H1 (cell line): ENCODE data around the gene ALPI. TPM values are rescaled to one million over a fixed set of nuclear protein-coding genes. Genes with fewer than 3 reads are reported as not detected.

Experiments used
- CTCF ChIA-PET: fragments of 300-600 bp; sonication (Branson Sonifier 250); formaldehyde crosslinking; loops from one replicate; lab custom pipeline; 2021; ENCODE audit not compliant: partially characterized antibody; lab: Charles Lee
- POLR2A ChIA-PET: fragments of 300-600 bp; sonication (Branson Sonifier 250); formaldehyde crosslinking; loops from one replicate; lab custom pipeline; 2021; ENCODE audit warnings: inconsistent platforms; ENCODE audit not compliant: partially characterized antibody; lab: Charles Lee
- DNase-seq, 2 experiments: peaks; one replicate each; pipeline versions ENCODE4 v3.0.0 to v3.0.0-alpha.2; 2010 to 2022; ENCODE audit warnings: low spot score in 2 of 2, low read depth in 1 of 2, mixed read lengths in 1 of 2
- FAIRE-seq: peaks from 2 replicates; lab custom pipeline; 2011; peaks lifted over from hg19 to GRCh38; lab: Jason Lieb, UNC
- H2AFZ ChIP-seq: 2 replicates; pipeline ENCODE4 v1.8.1; 2012; ENCODE audit warnings: low read length, inconsistent platforms
- H2AK5ac ChIP-seq: 2 replicates; pipeline ENCODE4 v1.6.1; 2013; ENCODE audit warnings: low read depth, low read length
- H2BK120ac ChIP-seq: replicated peaks from 2 replicates; pipeline ENCODE3; 2013; ENCODE audit warnings: low read depth, low read length, inconsistent platforms
- H2BK12ac ChIP-seq: 2 replicates; pipeline ENCODE4 v1.6.1; 2013; ENCODE audit warnings: low read depth, low read length
- H2BK15ac ChIP-seq: 2 replicates; pipeline ENCODE4 v1.6.1; 2013; ENCODE audit warnings: low read length
- H2BK20ac ChIP-seq: 2 replicates; pipeline ENCODE4 v1.6.1; 2013; ENCODE audit warnings: low read length
- H2BK5ac ChIP-seq: 2 replicates; pipeline ENCODE4 v1.6.1; 2013; ENCODE audit warnings: low read depth, low read length
- H3K14ac ChIP-seq: 2 replicates; pipeline ENCODE4 v1.6.1; 2013; ENCODE audit warnings: inconsistent platforms; ENCODE audit not compliant: insufficient read length
- H3K18ac ChIP-seq: 2 replicates; pipeline ENCODE4 v1.6.1; 2013; ENCODE audit warnings: low read length; ENCODE audit errors: extremely low read depth
- H3K23ac ChIP-seq: 2 replicates; pipeline ENCODE4 v1.6.1; 2013; ENCODE audit warnings: inconsistent platforms; ENCODE audit not compliant: insufficient read length
- H3K23me2 ChIP-seq: 2 replicates; pipeline ENCODE4 v1.6.1; 2013; ENCODE audit warnings: low read depth, low read length
- H3K27ac ChIP-seq: 2 replicates; pipeline ENCODE4 v1.6.1; 2011; ENCODE audit warnings: low read depth, low read length, inconsistent platforms
- H3K27me3 ChIP-seq, 4 experiments: replicated peaks in 1 of 4; 1 replicate in 1 of 4; 2 replicates in 3 of 4; pipeline versions ENCODE4 v1.6.1 to v1.8.1; 2011 to 2013; ENCODE audit warnings: low read length in 3 of 4, mild to moderate bottlenecking in 3 of 4, inconsistent platforms in 2 of 4, mixed read lengths in 2 of 4, moderate library complexity in 1 of 4; ENCODE audit not compliant: control insufficient read depth in 3 of 4, insufficient read depth in 3 of 4; ENCODE audit errors: extremely low read depth in 1 of 4
- H3K36me3 ChIP-seq, 4 experiments: 2 replicates each; pipeline versions ENCODE4 v1.6.1 to v1.8.1; 2011 to 2013; ENCODE audit warnings: mild to moderate bottlenecking in 4 of 4, low read length in 3 of 4, moderate library complexity in 2 of 4, control low read depth in 1 of 4, inconsistent platforms in 1 of 4; ENCODE audit not compliant: insufficient read depth in 4 of 4, control insufficient read depth in 2 of 4
- H3K4ac ChIP-seq: replicated peaks from 2 replicates; pipeline ENCODE3; 2013; ENCODE audit warnings: low read length, low read depth, mixed read lengths, inconsistent platforms; ENCODE audit not compliant: insufficient read length
- H3K4me1 ChIP-seq, 4 experiments: replicated peaks in 1 of 4; 1 replicate in 1 of 4; 2 replicates in 3 of 4; pipeline versions ENCODE4 v1.6.1 to v1.8.1; 2011 to 2013; ENCODE audit warnings: low read length in 3 of 4, inconsistent platforms in 2 of 4, mixed read lengths in 1 of 4; ENCODE audit not compliant: insufficient read depth in 4 of 4, control insufficient read depth in 3 of 4
- H3K4me2 ChIP-seq, 2 experiments: 2 replicates each; pipeline versions ENCODE4 v1.6.1 to v1.8.1; 2011 to 2013; ENCODE audit warnings: low read depth in 2 of 2, low read length in 2 of 2, control low read depth in 1 of 2, inconsistent platforms in 1 of 2, mild to moderate bottlenecking in 1 of 2; ENCODE audit not compliant: insufficient read depth in 1 of 2
- H3K4me3 ChIP-seq, 4 experiments: fragments of 200-600, 300-600 bp in 1 of 4; sonication (generic), shearing (Covaris generic), sonication (Bioruptor Twin) in 1 of 4; 2 replicates each; pipeline versions ENCODE4 v1.5.1 to v1.8.1; 2011 to 2016; ENCODE audit warnings: low read length in 4 of 4, low read depth in 3 of 4, control low read depth in 2 of 4, inconsistent platforms in 2 of 4, mild to moderate bottlenecking in 2 of 4, mixed read lengths in 1 of 4, moderate library complexity in 1 of 4; ENCODE audit not compliant: insufficient read depth in 2 of 4; ENCODE audit errors: extremely low read depth in 1 of 4
- H3K56ac ChIP-seq: replicated peaks from 2 replicates; pipeline ENCODE3; 2013; ENCODE audit warnings: low read depth, mild to moderate bottlenecking, mixed read lengths, low read length, inconsistent platforms; ENCODE audit not compliant: insufficient read length
- H3K79me1 ChIP-seq: 2 replicates; pipeline ENCODE4 v1.6.1; 2013; ENCODE audit warnings: low read depth, low read length, control low read depth
- H3K79me2 ChIP-seq, 2 experiments: 2 replicates each; pipeline versions ENCODE4 v1.6.1 to v1.8.1; 2012 to 2013; ENCODE audit warnings: low read length in 2 of 2, mild to moderate bottlenecking in 2 of 2, inconsistent platforms in 1 of 2; ENCODE audit not compliant: insufficient read depth in 2 of 2, control insufficient read depth in 1 of 2
- H3K9ac ChIP-seq, 4 experiments: replicated peaks in 1 of 4; 1 replicate in 1 of 4; 2 replicates in 3 of 4; pipeline versions ENCODE4 v1.6.1 to v1.8.1; 2011 to 2013; ENCODE audit warnings: low read depth in 3 of 4, low read length in 3 of 4, control low read depth in 2 of 4, mild to moderate bottlenecking in 2 of 4, moderate library complexity in 2 of 4, inconsistent platforms in 1 of 4; ENCODE audit errors: extremely low read depth in 1 of 4
- H3K9me3 ChIP-seq, 2 experiments: 2 replicates each; pipeline versions ENCODE4 v1.6.1 to v1.8.1; 2012 to 2013; ENCODE audit warnings: mild to moderate bottlenecking in 2 of 2, moderate library complexity in 2 of 2, control low read depth in 1 of 2, inconsistent platforms in 1 of 2, low read depth in 1 of 2, low read length in 1 of 2, mixed read lengths in 1 of 2; ENCODE audit not compliant: insufficient read depth in 2 of 2
- H4K20me1 ChIP-seq, 2 experiments: replicated peaks in 1 of 2; 2 replicates each; pipeline versions ENCODE3 to v1.8.1; 2011 to 2013; ENCODE audit warnings: inconsistent platforms in 2 of 2, low read length in 2 of 2, mild to moderate bottlenecking in 1 of 2; ENCODE audit not compliant: insufficient read depth in 2 of 2, control insufficient read depth in 1 of 2
- H4K5ac ChIP-seq: 2 replicates; pipeline ENCODE4 v1.6.1; 2013; ENCODE audit warnings: low read length, low read depth, mixed read lengths, inconsistent platforms; ENCODE audit not compliant: insufficient read length
- H4K8ac ChIP-seq: 2 replicates; pipeline ENCODE4 v1.8.0; 2013; ENCODE audit warnings: mild to moderate bottlenecking, moderate library complexity, low read length, inconsistent platforms; ENCODE audit not compliant: insufficient read depth; ENCODE audit errors: extremely low read depth
- H4K91ac ChIP-seq: replicated peaks from 2 replicates; pipeline ENCODE3; 2013; ENCODE audit warnings: low read length, mixed read lengths, inconsistent platforms; ENCODE audit not compliant: insufficient read length
- BCL11A ChIP-seq, 2 experiments: IDR thresholded peaks; one replicate each; pipeline ENCODE4 v1.6.1; 2011; ENCODE audit warnings: low read depth in 2 of 2, low read length in 2 of 2, mild to moderate bottlenecking in 2 of 2
- CHD1 ChIP-seq: IDR thresholded peaks from 2 replicates; pipeline ENCODE4 v1.6.1; 2012; ENCODE audit warnings: low read depth, low read length, improper control_type of control experiment
- CHD2 ChIP-seq: IDR thresholded peaks from 2 replicates; pipeline ENCODE4 v1.6.1; 2012; ENCODE audit warnings: low read length, improper control_type of control experiment
- EP300 ChIP-seq, 2 experiments: IDR thresholded peaks; 1 replicate in 1 of 2; 2 replicates in 1 of 2; pipeline ENCODE4 v1.6.1; 2011 to 2012; ENCODE audit warnings: low read depth in 2 of 2, low read length in 2 of 2, mild to moderate bottlenecking in 2 of 2, borderline replicate concordance in 1 of 2, inconsistent platforms in 1 of 2, moderate library complexity in 1 of 2
- EZH2 ChIP-seq: fragments of 200-600 bp; sonication (generic); IDR thresholded peaks from 2 replicates; pipeline ENCODE4 v1.7.1; 2012; ENCODE audit warnings: low read depth, mild to moderate bottlenecking, moderate library complexity, low read length, inconsistent platforms; ENCODE audit not compliant: severe bottlenecking
- MAFK ChIP-seq: IDR thresholded peaks from 2 replicates; pipeline ENCODE4 v1.6.1; 2012; ENCODE audit warnings: low read depth, mild to moderate bottlenecking, improper control_type of control experiment, low read length
- PHF8 ChIP-seq: fragments of 200-600 bp; sonication (generic); conservative IDR thresholded peaks from 2 replicates; pipeline ENCODE4 v1.7.1; 2012; ENCODE audit warnings: low read depth, mild to moderate bottlenecking, inconsistent platforms, low read length, moderate library complexity
- RBBP5 ChIP-seq: IDR thresholded peaks from 2 replicates; pipeline ENCODE4 v1.7.1; 2012; ENCODE audit warnings: low read depth, mild to moderate bottlenecking, inconsistent platforms, low read length, moderate library complexity, borderline replicate concordance
- SAP30 ChIP-seq: fragments of 300-600 bp; sonication (generic); IDR thresholded peaks from 2 replicates; pipeline ENCODE4 v1.7.1; 2012; ENCODE audit warnings: low read length, moderate library complexity, mild to moderate bottlenecking, inconsistent platforms; ENCODE audit not compliant: insufficient read depth, insufficient replicate concordance
- SP1 ChIP-seq: IDR thresholded peaks from 2 replicates; pipeline ENCODE4 v1.6.1; 2011; ENCODE audit warnings: low read depth, low read length
- TEAD4 ChIP-seq: IDR thresholded peaks from 2 replicates; pipeline ENCODE4 v1.6.1; 2012; ENCODE audit warnings: low read depth, low read length, inconsistent platforms, mixed read lengths
- ZNF274 ChIP-seq: IDR thresholded peaks from 2 replicates; pipeline ENCODE4 v1.7.0; 2012; ENCODE audit warnings: low read length, borderline replicate concordance; ENCODE audit errors: extremely low read depth
- WGBS, 2 experiments: shearing (Covaris generic) in 1 of 2; methylation state at CpG; one replicate each; pipeline versions ENCODE4 v1.1.6 to v1.1.7; 2013 to 2015; ENCODE audit warnings: low lambda C conversion rate in 2 of 2, mixed read lengths in 2 of 2, inconsistent platforms in 1 of 2, low coverage in 1 of 2, missing lambda C conversion rate in 1 of 2; ENCODE audit not compliant: insufficient replicate concordance in 2 of 2, insufficient coverage in 1 of 2, insufficient read length in 1 of 2; ENCODE audit errors: extremely low coverage in 1 of 2, missing lambda C conversion rate in 1 of 2; 5-methylcytosine and 5-hydroxymethylcytosine counted together
- polyA plus RNA-seq, 7 experiments: library from polyadenylated mRNA; depleted of rRNA in 3 of 7; stranded (reverse) in 5 of 7; unstranded in 2 of 7; fragments of >200 nt in 5 of 7; fragments of 200-250 nt in 2 of 7; gene quantifications; 1 replicate in 5 of 7; 2 replicates in 1 of 7; 4 replicates in 1 of 7; pipeline versions ENCODE4 v1.2.1 to v1.2.3, GENCODE V29; 2011 to 2013; ENCODE audit warnings: missing spikeins in 2 of 7, mixed read lengths in 2 of 7
- total RNA-seq: library from RNA; stranded (reverse); fragmentation: NEBNext Ultra II Directional; extraction: Animal tissue kit (Norgen Biotek cat#: 25700); gene quantifications from 2 replicates; pipeline ENCODE4 v1.2.1, GENCODE V29; 2021
- TF ChIP-seq, protein P1 (sequence below): IDR thresholded peaks from 2 replicates; pipeline ENCODE4 v1.6.1; 2011; ENCODE audit warnings: low read length, improper control_type of control experiment

ALPI gene
- total and polyA plus RNA-seq, 2 of the 8 experiments (the other 6 are each of a cell fraction or from before 2014, with no cell fraction given), result not detected

DNA sequence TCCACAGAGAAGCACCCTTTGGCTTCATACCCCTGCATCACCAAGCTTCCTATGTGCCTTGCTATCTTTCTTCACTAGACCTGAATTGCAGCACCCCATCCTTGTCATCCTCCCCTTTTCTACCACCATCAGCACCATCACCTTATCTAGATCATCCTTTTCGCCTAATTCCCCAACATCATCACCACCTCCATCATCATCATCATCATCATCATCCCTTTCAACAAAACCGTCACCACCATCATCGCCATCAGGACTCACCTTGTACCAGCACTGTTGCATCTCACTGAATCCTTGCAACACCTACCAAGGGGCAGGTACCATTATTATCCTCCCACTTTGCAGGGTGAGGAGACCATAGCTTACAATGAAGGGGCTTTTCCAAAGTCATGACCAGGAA lies 42.5 kb downstream of the ALPI start:
- Histone ChIP-seq H2BK120ac (no peak overlapping the region), H3K36me3 (no peaks in the 10 kb centered on the region), H2BK12ac (no peak overlapping the region), H3K4me1 (peaks cover 0 to 33% (median 8%) of the 10 kb centered on the region in 4 experiments; a peak in 6 of 7 replicates), H2BK15ac (no peak overlapping the region), H3K23me2 (peaks cover 9% of the 10 kb centered on the region), H3K18ac (no peak overlapping the region), H3K4me2 (no peak overlapping the region), H4K91ac (no peak overlapping the region), H4K8ac (no peak overlapping the region), H3K4ac (no peak overlapping the region), H3K4me3 (no peak overlapping the region), H4K20me1 (no peaks in the 10 kb centered on the region), H3K27me3 (peaks cover 0 to 18% (median 12%) of the 10 kb centered on the region in 4 experiments; a peak in 6 of 7 replicates), H3K56ac (no peak overlapping the region), H4K5ac (no peak overlapping the region), H2BK5ac (no peak overlapping the region), H2BK20ac (no peak overlapping the region), H3K14ac (no peak overlapping the region), H2AK5ac (0 out of 2 replicates have a peak overlapping the region, but pooled peaks have one; percentile 82), H3K23ac (no peak overlapping the region), H3K79me1 (no peaks in the 10 kb centered on the region), H3K9me3 (no peaks in the 10 kb centered on the region), H3K9ac (no peak overlapping the region), H3K79me2 (no peaks in the 10 kb centered on the region), H3K27ac (no peak overlapping the region), H2AFZ (no peak overlapping the region)
- DNase-seq (no peak), FAIRE-seq (no peak)
- no peak for TF ChIP-seq EZH2
- TF ChIP-seq CHD2, result no peak
- TF ChIP-seq BCL11A (IDR thresholded peaks at IDR 0.05; ENCODE audit: low read depth in 2 of 2, low read length in 2 of 2), result no peak
- no peak for TF ChIP-seq TEAD4
- TF ChIP-seq, protein P1, sequence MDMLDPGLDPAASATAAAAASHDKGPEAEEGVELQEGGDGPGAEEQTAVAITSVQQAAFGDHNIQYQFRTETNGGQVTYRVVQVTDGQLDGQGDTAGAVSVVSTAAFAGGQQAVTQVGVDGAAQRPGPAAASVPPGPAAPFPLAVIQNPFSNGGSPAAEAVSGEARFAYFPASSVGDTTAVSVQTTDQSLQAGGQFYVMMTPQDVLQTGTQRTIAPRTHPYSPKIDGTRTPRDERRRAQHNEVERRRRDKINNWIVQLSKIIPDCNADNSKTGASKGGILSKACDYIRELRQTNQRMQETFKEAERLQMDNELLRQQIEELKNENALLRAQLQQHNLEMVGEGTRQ, result no peak
- TF ChIP-seq EP300 (IDR thresholded peaks at IDR 0.05; ENCODE audit: borderline replicate concordance in 1 of 2, low read depth in 2 of 2, low read length in 2 of 2), result no peak
- no peak for TF ChIP-seq CHD1
- no peak for TF ChIP-seq ZNF274
- no peak for TF ChIP-seq PHF8
- no peak for TF ChIP-seq SP1
- no peak for TF ChIP-seq SAP30
- TF ChIP-seq MAFK, result no peak
- no peak for TF ChIP-seq RBBP5
- ChIA-PET POLR2A (interaction anchor here (0.7 to 0.8 kb wide), 2 partner anchors 26 to 98 kb away, joined by 3 read pairs; no protein-coding TSS in a partner anchor), CTCF (interaction anchor here (0.7 to 1.3 kb wide), 6 partner anchors 9 to 25 kb away, joined by 3 to 4 read pairs (median 3); partner anchors contain the start of gene PRSS56)
- WGBS, 2 experiments, result 95 to 100% methylated on average over 1 to 3 of the region's 3 CpGs
